Right lobe of liver (tissue), 6 donors: ENCODE data around the gene LRCH1. TPM values are rescaled to one million over a fixed set of nuclear protein-coding genes. Genes with fewer than 3 reads are reported as not detected.
A peak's percentile ranks its signal among the peaks of the same experiment; 100 is the strongest.

ENCODE experiments used
- ATAC-seq, 4 donors: fragments of 200-7000 bp; cut with Tn5 transposase; one replicate each; pipeline ENCODE4 v1.9.1; 2020; ENCODE audit warnings: mild to moderate bottlenecking in 4 of 4, moderate library complexity in 4 of 4
- DNase-seq, 3 donors: peaks; one replicate each; pipeline ENCODE4 v3.0.0-alpha.2; 2020
- H3K27ac ChIP-seq, 3 donors: fragments of 200-600 bp; one replicate each; pipeline ENCODE4 v1.8.0; 2022
- H3K27me3 ChIP-seq, 2 donors: fragments of 200-600 bp; one replicate each; pipeline ENCODE4 v1.8.0; 2022
- H3K36me3 ChIP-seq, 4 donors: fragments of 200-600 bp; sonication (generic) in 1 of 4; one replicate each; pipeline versions ENCODE4 v1.5.1 to v1.8.0; 2017 to 2022; ENCODE audit warnings: control low read depth in 1 of 4
- H3K4me1 ChIP-seq, 4 donors: fragments of 200-600 bp; sonication (generic) in 1 of 4; one replicate each; pipeline versions ENCODE4 v1.5.1 to v1.8.0; 2017 to 2022; ENCODE audit warnings: control low read depth in 1 of 4
- H3K4me3 ChIP-seq, 3 donors: fragments of 200-600 bp; one replicate each; pipeline ENCODE4 v1.8.0; 2022
- H3K9me3 ChIP-seq, 4 donors: fragments of 200-600 bp; sonication (generic) in 1 of 4; one replicate each; pipeline versions ENCODE4 v1.5.1 to v1.8.0; 2017 to 2022; ENCODE audit warnings: control low read depth in 1 of 4
- CTCF ChIP-seq, 4 donors: fragments of 200-600 bp in 3 of 4; fragments of 450-650 bp in 1 of 4; IDR thresholded peaks; one replicate each; pipeline versions ENCODE4 v1.5.1 to v1.8.0; 2016 to 2022; ENCODE audit warnings: antibody characterized with exemption in 4 of 4, mild to moderate bottlenecking in 2 of 4
- POLR2A ChIP-seq: fragments of 450-650 bp; IDR thresholded peaks from one replicate; pipeline ENCODE4 v1.6.1; 2017; ENCODE audit warnings: antibody characterized with exemption, mild to moderate bottlenecking
- WGBS: methylation state at CpG from one replicate; pipeline ENCODE4 v1.1.6; 2018; ENCODE audit warnings: low coverage, low lambda C conversion rate; ENCODE audit not compliant: insufficient coverage; ENCODE audit errors: missing lambda C conversion rate; 5-methylcytosine and 5-hydroxymethylcytosine counted together
- intact Hi-C, 2 donors: fragments of 100-400 bp; cut with DNase I; formaldehyde crosslinking; loops; one replicate each; pipeline versions ENCODE4 v1.11.2 to v1.14.1; 2022
- long read RNA-seq: library from polyadenylated mRNA; unstranded; transcript quantifications from one replicate; pipeline ENCODE4 v2.0.0, GENCODE V29; 2019
- total RNA-seq, 6 experiments: library from RNA; depleted of rRNA in 2 of 6; stranded (reverse); fragments of >200 nt in 2 of 6; fragmentation: NEBNext Ultra II Directional in 3 of 6; extraction: Animal tissue kit (Norgen Biotek cat#: 25700) in 3 of 6; gene quantifications; one replicate each; pipeline versions ENCODE4 v1.1.0 to v1.2.4, GENCODE V29; 2016 to 2023
- donor health status: DM: no; HTN: yes; CAD: no.
- donor health status: DM: no; HTN: no; CAD: no.
- donor health status: DM: no; HTN: no; CAD: no.
- donor health status: DM: no; HTN: yes; CAD: no.
- donor health status: DM: no; HTN: yes; CAD: no.

The LRCH1 gene
- total RNA-seq: 1 to 10 TPM; 5.4 to 9.6 (median 7.7) TPM
- long read RNA-seq: 0 reads

GRCh38 chr13:46552889-46553520 lies at the start of gene LRCH1:
TSS of gene LRCH1 (plus strand) at chr13:46553170. CDS start at chr13:46553397, 227 bp downstream.
- H3K4me1 ChIP-seq: peaks cover 0 to 18% (median 5%) of the 10 kb centered on the region in 4 donors
- H3K36me3 ChIP-seq: no peaks in the 10 kb centered on the region
- H3K4me3 ChIP-seq: peak within 1 kb of the TSS; percentile 73 to 93 (median 79)
- TF ChIP-seq POLR2A (peak; percentile 39), CTCF (IDR thresholded peaks at IDR 0.05) (no peak)
- under 1% methylated on average over 25 of the region's 66 CpGs for WGBS
- H3K9me3 ChIP-seq: no peaks in the 10 kb centered on the region
- intact Hi-C loops: loop anchor here in 1 of 2 donors (5.0 kb wide), 1 partner anchor 164 kb away; no protein-coding TSS in a partner anchor
- peak; percentile 91 to 93 (median 93) for DNase-seq
- H3K27me3 ChIP-seq: no peaks in the 10 kb centered on the region
- H3K27ac ChIP-seq: peak within 1 kb of the TSS; percentile 90 to 94 (median 91)
- ATAC-seq: peak; percentile 83 to 91 (median 86)

GRCh38 chr13:46504036-46504435 lies 48.9 kb upstream of the LRCH1 start:
- no peaks in the 10 kb centered on the region for H3K27me3 ChIP-seq
- no peaks in the 10 kb centered on the region for H3K9me3 ChIP-seq
- 93% methylated on average over 2 of the region's 2 CpGs for WGBS
- TF ChIP-seq POLR2A (no peak), CTCF (IDR thresholded peaks at IDR 0.05) (no peak)
- no peak for DNase-seq
- no peak for ATAC-seq
- H3K27ac ChIP-seq: no peak overlapping the region
- intact Hi-C loops: no loop called here
- no peaks in the 10 kb centered on the region for H3K4me1 ChIP-seq
- no peaks in the 10 kb centered on the region for H3K36me3 ChIP-seq
- no peak overlapping the region for H3K4me3 ChIP-seq

GRCh38 chr13:46507981-46508380 lies 45.0 kb upstream of the LRCH1 start:
- Histone ChIP-seq H3K4me3 (no peak overlapping the region), H3K9me3 (no peaks in the 10 kb centered on the region), H3K27me3 (no peaks in the 10 kb centered on the region), H3K36me3 (no peaks in the 10 kb centered on the region), H3K4me1 (no peaks in the 10 kb centered on the region), H3K27ac (no peak overlapping the region)
- DNase-seq (no peak), ATAC-seq (no peak)
- TF ChIP-seq CTCF (IDR thresholded peaks at IDR 0.05) (no peak), POLR2A (no peak)
- 43% methylated on average over 1 of the region's 1 CpG for WGBS
- intact Hi-C loops: no loop called here

- TF ChIP-seq CTCF (IDR thresholded peaks at IDR 0.05) (no peak), POLR2A (no peak)
- intact Hi-C loops: no loop called here
- no peaks in the 10 kb centered on the region for H3K36me3 ChIP-seq
- WGBS: 59% methylated on average over 4 of the region's 4 CpGs
- H3K9me3 ChIP-seq: no peaks in the 10 kb centered on the region
- no peak overlapping the region for H3K27ac ChIP-seq
- no peak for ATAC-seq
- H3K4me1 ChIP-seq: no peaks in the 10 kb centered on the region
- DNase-seq: no peak
- no peaks in the 10 kb centered on the region for H3K27me3 ChIP-seq
- H3K4me3 ChIP-seq: no peak overlapping the region
Measured at GRCh38 chr13:46509981-46510380, 43.0 kb upstream of the LRCH1 start.
